ENCODE data around the gene SUN1.

DNA sequence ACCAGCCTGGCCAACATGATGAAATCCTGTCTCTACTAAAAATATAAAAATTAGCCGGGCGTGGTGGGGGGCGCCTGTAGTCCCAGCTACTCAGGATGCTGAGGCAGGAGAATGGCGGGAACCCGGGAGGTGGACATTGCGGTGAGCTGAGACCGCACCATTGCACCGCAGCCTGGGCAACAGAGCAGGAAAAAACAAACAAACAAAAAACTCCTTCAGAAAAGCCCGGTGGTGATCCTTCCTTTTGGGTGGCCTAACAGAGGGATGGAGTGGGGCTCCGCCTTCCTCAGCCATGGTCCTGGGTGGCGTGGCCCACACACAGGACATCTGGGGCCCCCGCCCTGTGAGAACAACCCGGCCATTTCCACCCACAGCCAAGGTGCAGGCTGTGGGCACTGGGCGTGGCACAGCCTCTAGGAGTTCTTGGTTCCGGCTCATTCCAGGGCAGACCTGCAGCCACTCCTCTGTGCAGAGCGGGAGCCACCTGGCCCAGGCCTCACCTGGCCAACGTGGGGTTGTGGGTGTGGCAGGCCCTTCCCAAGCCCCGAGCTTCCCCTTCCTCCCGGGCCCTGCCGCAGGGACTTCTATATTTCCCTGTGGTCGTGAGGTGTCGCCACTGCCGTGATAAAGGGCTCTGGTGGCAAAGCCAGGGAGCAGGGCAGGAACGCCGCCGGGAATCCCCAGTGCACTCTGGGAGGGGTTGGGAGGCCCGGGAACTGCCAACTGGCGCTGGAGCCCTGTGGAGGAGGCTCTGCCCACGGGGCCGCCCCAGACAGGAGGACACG lies 81.7 kb downstream of the SUN1 start:
- TF ChIP-seq, protein P1, sequence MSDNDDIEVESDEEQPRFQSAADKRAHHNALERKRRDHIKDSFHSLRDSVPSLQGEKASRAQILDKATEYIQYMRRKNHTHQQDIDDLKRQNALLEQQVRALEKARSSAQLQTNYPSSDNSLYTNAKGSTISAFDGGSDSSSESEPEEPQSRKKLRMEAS (CRISPR knock-in tag; IDR thresholded peaks at IDR 0.05) = no peak
- TF ChIP-seq, protein P2, sequence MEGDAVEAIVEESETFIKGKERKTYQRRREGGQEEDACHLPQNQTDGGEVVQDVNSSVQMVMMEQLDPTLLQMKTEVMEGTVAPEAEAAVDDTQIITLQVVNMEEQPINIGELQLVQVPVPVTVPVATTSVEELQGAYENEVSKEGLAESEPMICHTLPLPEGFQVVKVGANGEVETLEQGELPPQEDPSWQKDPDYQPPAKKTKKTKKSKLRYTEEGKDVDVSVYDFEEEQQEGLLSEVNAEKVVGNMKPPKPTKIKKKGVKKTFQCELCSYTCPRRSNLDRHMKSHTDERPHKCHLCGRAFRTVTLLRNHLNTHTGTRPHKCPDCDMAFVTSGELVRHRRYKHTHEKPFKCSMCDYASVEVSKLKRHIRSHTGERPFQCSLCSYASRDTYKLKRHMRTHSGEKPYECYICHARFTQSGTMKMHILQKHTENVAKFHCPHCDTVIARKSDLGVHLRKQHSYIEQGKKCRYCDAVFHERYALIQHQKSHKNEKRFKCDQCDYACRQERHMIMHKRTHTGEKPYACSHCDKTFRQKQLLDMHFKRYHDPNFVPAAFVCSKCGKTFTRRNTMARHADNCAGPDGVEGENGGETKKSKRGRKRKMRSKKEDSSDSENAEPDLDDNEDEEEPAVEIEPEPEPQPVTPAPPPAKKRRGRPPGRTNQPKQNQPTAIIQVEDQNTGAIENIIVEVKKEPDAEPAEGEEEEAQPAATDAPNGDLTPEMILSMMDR (IDR thresholded peaks at IDR 0.05) = no peak
- TF ChIP-seq SP1 (CRISPR knock-in tag; conservative IDR thresholded peaks at IDR 0.05) (no peak), CREB1 (CRISPR knock-in tag; IDR thresholded peaks at IDR 0.05) (no peak), JAZF1 (CRISPR knock-in tag; IDR thresholded peaks at IDR 0.05) (no peak), ZNF121 (CRISPR knock-in tag; IDR thresholded peaks at IDR 0.05) (no peak), SMAD3 (CRISPR knock-in tag; IDR thresholded peaks at IDR 0.05; ENCODE audit: borderline replicate concordance) (no peak), NR2C2 (CRISPR knock-in tag; IDR thresholded peaks at IDR 0.05) (no peak), RELA (CRISPR knock-in tag; IDR thresholded peaks at IDR 0.05; ENCODE audit: borderline replicate concordance) (no peak), CREM (CRISPR knock-in tag; IDR thresholded peaks at IDR 0.05) (no peak)
- TF ChIP-seq, protein P3, sequence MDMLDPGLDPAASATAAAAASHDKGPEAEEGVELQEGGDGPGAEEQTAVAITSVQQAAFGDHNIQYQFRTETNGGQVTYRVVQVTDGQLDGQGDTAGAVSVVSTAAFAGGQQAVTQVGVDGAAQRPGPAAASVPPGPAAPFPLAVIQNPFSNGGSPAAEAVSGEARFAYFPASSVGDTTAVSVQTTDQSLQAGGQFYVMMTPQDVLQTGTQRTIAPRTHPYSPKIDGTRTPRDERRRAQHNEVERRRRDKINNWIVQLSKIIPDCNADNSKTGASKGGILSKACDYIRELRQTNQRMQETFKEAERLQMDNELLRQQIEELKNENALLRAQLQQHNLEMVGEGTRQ (CRISPR knock-in tag; IDR thresholded peaks at IDR 0.05) = no peak
- TF ChIP-seq, protein P4, sequence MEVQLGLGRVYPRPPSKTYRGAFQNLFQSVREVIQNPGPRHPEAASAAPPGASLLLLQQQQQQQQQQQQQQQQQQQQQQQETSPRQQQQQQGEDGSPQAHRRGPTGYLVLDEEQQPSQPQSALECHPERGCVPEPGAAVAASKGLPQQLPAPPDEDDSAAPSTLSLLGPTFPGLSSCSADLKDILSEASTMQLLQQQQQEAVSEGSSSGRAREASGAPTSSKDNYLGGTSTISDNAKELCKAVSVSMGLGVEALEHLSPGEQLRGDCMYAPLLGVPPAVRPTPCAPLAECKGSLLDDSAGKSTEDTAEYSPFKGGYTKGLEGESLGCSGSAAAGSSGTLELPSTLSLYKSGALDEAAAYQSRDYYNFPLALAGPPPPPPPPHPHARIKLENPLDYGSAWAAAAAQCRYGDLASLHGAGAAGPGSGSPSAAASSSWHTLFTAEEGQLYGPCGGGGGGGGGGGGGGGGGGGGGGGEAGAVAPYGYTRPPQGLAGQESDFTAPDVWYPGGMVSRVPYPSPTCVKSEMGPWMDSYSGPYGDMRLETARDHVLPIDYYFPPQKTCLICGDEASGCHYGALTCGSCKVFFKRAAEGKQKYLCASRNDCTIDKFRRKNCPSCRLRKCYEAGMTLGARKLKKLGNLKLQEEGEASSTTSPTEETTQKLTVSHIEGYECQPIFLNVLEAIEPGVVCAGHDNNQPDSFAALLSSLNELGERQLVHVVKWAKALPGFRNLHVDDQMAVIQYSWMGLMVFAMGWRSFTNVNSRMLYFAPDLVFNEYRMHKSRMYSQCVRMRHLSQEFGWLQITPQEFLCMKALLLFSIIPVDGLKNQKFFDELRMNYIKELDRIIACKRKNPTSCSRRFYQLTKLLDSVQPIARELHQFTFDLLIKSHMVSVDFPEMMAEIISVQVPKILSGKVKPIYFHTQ (CRISPR knock-in tag; IDR thresholded peaks at IDR 0.05) = no peak
